C4-2B (cell line): ENCODE measurements around the gene ATP6V1E1.
"Not testable (repeated sequence)": the region's sequence is repeated elsewhere in the genome, so short reads cannot be mapped to it uniquely, and the experiment has no call there.

ENCODE experiments used
- ZFX ChIP-seq: fragments of 450-650 bp; IDR thresholded peaks from 2 replicates; pipeline ENCODE4 v1.6.1; 2017
- TF ChIP-seq, protein P1 (sequence below): fragments of 450-650 bp; conservative IDR thresholded peaks from 2 replicates; pipeline ENCODE4 v1.5.1; 2017; ENCODE audit warnings: mild to moderate bottlenecking

DNA sequence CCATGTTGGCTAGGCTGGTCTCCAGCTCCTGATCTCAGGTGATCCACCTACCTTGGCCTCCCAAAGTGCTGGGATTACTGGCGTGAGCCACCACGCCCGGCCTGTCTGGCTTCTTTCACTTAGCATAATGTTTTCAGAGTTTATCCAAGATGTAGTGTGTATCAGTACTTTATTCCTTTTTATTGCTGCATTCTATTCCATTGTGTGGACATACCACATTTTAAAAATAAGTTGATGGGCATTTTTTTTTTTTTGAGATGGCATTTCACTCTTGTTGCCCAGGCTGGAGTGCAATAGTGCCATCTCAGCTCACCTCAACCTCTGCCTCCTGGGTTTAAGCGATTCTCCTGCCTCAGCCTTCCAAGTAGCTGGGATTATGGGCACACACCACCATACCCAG is 13.8 kb upstream of the ATP6V1E1 start:
- TF ChIP-seq, protein P1, sequence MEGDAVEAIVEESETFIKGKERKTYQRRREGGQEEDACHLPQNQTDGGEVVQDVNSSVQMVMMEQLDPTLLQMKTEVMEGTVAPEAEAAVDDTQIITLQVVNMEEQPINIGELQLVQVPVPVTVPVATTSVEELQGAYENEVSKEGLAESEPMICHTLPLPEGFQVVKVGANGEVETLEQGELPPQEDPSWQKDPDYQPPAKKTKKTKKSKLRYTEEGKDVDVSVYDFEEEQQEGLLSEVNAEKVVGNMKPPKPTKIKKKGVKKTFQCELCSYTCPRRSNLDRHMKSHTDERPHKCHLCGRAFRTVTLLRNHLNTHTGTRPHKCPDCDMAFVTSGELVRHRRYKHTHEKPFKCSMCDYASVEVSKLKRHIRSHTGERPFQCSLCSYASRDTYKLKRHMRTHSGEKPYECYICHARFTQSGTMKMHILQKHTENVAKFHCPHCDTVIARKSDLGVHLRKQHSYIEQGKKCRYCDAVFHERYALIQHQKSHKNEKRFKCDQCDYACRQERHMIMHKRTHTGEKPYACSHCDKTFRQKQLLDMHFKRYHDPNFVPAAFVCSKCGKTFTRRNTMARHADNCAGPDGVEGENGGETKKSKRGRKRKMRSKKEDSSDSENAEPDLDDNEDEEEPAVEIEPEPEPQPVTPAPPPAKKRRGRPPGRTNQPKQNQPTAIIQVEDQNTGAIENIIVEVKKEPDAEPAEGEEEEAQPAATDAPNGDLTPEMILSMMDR, result not testable (repeated sequence)
- not testable (repeated sequence) for TF ChIP-seq ZFX
